KOPT-K1 (cell line): ENCODE measurements around the gene PARL.

ENCODE experiments used
- H3K27ac ChIP-seq: fragments of 200-600 bp; sonication (generic); 2 replicates; pipeline ENCODE4 v1.5.1; 2016; ENCODE audit warnings: antibody characterized with exemption, mild to moderate bottlenecking, low read depth, low read length; ENCODE audit not compliant: poor library complexity, severe bottlenecking
- H3K36me3 ChIP-seq: fragments of 200-600 bp; sonication (generic); 2 replicates; pipeline ENCODE4 v1.5.1; 2017; ENCODE audit warnings: antibody characterized with exemption, mild to moderate bottlenecking, low read length, moderate library complexity; ENCODE audit not compliant: insufficient read depth
- H3K9me3 ChIP-seq: fragments of 200-600 bp; sonication (generic); 2 replicates; pipeline ENCODE4 v1.5.1; 2017; ENCODE audit warnings: antibody characterized with exemption, low read length, mild to moderate bottlenecking; ENCODE audit not compliant: insufficient read depth, poor library complexity, severe bottlenecking

The PARL gene

GRCh38 chr3:183845608-183846288 lies 38.9 kb downstream of the PARL start:
- H3K36me3 ChIP-seq: peaks cover 90% of the 10 kb centered on the region
- no peak overlapping the region for H3K27ac ChIP-seq
- no peaks in the 10 kb centered on the region for H3K9me3 ChIP-seq

DNA sequence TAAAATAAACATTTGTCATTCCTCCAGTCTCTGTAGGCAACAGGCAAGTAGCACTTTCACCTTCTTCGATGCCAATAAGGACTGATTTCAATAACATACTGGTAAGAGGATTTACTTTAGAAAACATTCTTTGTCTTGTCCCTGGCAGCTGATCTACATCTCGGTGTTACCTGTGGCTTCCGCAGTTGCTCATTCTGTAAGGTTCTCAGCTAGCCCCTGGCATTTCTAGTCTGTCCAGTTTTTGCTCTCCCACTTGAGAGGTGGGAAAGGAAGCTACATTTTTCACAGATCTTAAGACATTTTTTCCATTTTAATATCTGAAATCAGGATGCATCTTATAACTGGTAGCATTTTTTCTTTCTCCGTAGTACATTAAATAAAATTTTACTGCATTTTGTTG lies 39.6 kb downstream of the PARL start:
- Histone ChIP-seq H3K36me3 (peaks cover 89% of the 10 kb centered on the region), H3K9me3 (no peaks in the 10 kb centered on the region), H3K27ac (no peak overlapping the region)

DNA sequence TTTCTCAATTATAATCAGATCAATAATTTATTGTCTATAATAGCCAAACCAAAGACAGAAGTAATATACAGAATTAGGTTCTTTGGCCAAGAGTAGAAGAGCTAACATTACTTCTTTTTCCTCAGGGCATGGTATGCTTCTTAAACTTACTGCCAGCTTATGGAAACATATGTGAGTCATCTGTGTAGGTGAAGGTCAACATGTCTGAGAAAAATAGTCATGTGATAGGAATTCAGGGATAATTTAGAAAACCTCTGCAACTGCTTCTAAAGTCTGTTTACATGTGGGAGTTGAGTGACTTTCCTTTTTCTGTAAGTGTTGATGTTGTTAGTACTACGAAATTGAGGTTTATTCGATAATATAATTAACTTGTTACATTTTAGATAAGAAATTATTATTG lies 40.1 kb downstream of the PARL start:
- H3K9me3 ChIP-seq: no peaks in the 10 kb centered on the region
- no peak overlapping the region for H3K27ac ChIP-seq
- peaks cover 90% of the 10 kb centered on the region for H3K36me3 ChIP-seq

GRCh38 chr3:183839751-183840150 lies 44.9 kb downstream of the PARL start:
- Histone ChIP-seq H3K9me3 (no peaks in the 10 kb centered on the region), H3K27ac (no peak overlapping the region), H3K36me3 (peaks cover 86% of the 10 kb centered on the region)

DNA sequence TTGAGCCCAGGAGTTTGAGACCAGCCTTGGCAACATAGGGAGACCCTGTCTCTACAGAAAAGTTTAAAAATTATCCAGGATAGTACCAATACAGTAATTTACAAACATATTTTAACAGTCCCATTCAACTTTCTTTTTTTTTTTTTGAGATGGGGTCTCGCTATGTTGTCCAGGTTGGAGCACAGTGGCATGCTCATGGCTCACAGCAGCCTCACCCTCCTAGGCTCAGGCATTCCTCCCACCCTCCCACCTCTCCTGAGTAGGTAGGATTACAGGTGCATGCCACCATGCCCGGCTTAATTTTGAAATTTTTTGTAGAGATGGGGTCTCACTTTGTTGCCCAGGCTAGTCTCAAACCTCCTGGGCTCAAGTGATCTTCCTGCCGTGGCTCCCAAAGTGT lies 46.8 kb downstream of the PARL start:
- Histone ChIP-seq H3K9me3 (no peaks in the 10 kb centered on the region), H3K36me3 (peaks cover 89% of the 10 kb centered on the region), H3K27ac (no peak overlapping the region)

DNA sequence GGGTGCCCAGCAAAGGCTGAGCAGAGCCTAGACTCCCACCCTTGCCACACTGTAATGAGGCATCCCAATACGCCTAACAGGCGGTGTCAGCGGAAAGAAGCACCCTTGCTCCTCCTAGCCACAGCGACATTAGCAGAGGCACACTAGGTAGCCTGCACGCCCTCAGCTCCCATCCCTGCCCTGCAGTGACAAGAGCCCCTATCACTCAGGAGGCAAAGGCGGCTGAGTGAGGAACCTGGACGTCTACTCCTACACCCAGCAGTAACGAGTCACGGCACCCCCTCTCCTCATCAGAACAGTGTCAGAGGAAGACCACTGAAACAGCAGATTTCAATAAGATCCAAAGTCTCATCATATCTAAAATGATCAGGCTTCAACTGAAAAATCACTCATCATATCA lies 47.3 kb downstream of the PARL start:
- H3K9me3 ChIP-seq: no peaks in the 10 kb centered on the region
- H3K36me3 ChIP-seq: peaks cover 91% of the 10 kb centered on the region
- H3K27ac ChIP-seq: no peak overlapping the region

GRCh38 chr3:183833516-183833915 lies 51.2 kb downstream of the PARL start:
- Histone ChIP-seq H3K36me3 (peaks cover 83% of the 10 kb centered on the region), H3K27ac (no peak overlapping the region), H3K9me3 (no peaks in the 10 kb centered on the region)

DNA sequence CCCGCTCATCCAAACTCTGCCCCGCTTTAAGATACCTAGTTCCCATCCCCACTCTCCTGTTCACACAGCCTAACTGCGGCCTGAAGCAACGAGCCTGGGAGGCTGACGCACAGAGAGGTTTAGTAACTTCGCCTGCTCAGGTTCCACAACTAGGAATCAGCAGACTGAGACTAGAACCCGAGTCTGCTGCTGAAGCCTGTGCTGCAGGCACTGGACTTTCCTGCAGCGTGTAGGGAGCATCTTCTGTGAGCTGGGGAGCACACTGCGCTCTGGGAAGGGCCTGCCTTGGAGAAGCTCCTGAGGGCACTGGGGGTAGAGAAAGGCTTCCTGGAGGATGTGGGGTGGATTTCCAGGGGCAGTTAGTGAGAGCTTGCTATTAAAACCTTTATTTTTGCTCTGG lies 54.5 kb downstream of the PARL start:
- Histone ChIP-seq H3K27ac (no peak overlapping the region), H3K9me3 (no peaks in the 10 kb centered on the region), H3K36me3 (peaks cover 77% of the 10 kb centered on the region)

- peaks cover 70% of the 10 kb centered on the region for H3K36me3 ChIP-seq
- H3K27ac ChIP-seq: no peak overlapping the region
- H3K9me3 ChIP-seq: no peaks in the 10 kb centered on the region
Measured at GRCh38 chr3:183829466-183829865, 55.2 kb downstream of the PARL start.

DNA sequence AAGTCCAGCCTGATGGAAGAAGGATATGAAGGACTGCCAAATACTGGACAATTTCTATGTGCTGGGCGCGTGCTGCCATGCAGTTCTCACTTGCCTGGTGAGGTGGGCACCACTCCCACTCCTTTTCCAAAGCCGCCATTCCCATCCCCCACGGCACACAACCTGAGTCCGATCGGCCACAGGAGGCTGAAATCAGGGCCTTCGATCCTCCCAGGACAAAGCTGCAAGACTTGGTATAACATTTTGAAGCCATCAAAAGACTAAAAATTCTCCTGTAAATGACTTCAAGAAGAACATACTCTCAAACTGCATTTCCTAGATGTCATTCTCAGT lies 56.2 kb downstream of the PARL start:
- no peak overlapping the region for H3K27ac ChIP-seq
- H3K9me3 ChIP-seq: no peaks in the 10 kb centered on the region
- peaks cover 60% of the 10 kb centered on the region for H3K36me3 ChIP-seq

DNA sequence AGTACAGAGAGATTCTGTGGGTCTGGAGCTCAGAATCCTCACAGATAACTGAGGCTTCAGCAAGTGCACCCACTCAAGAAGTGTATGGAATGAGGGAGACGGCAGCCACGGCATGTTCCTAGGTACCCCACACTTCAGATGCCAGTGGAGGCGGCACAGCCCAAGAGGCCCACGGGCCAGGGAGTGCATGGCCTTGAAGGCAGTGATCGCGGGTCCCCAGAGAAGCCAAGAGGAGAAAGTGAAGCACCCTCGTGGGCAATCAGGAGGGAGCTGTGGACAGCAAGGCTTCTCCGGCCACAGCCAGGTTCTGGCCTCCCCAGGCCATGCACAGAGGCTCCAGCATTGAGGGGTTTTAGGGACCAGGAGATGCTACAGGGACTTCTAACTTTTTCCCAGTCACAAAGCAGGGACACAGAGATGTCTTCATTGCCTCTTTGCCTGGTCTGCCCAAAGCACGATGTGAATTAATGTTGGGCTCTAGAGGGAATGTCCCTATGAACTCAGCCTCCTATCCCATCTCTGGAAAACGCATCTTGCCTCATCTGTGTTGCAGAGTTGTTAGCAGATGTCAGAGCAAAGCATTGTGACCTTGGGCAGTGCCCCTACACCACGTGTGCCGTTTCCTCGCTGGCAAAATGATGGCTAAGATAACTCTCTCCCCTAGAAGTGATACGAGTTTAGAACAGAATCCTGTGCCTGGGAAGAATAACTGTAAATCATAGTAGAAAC lies 56.7 kb downstream of the PARL start:
- H3K36me3 ChIP-seq: peaks cover 55% of the 10 kb centered on the region
- H3K27ac ChIP-seq: no peak overlapping the region
- no peaks in the 10 kb centered on the region for H3K9me3 ChIP-seq

DNA sequence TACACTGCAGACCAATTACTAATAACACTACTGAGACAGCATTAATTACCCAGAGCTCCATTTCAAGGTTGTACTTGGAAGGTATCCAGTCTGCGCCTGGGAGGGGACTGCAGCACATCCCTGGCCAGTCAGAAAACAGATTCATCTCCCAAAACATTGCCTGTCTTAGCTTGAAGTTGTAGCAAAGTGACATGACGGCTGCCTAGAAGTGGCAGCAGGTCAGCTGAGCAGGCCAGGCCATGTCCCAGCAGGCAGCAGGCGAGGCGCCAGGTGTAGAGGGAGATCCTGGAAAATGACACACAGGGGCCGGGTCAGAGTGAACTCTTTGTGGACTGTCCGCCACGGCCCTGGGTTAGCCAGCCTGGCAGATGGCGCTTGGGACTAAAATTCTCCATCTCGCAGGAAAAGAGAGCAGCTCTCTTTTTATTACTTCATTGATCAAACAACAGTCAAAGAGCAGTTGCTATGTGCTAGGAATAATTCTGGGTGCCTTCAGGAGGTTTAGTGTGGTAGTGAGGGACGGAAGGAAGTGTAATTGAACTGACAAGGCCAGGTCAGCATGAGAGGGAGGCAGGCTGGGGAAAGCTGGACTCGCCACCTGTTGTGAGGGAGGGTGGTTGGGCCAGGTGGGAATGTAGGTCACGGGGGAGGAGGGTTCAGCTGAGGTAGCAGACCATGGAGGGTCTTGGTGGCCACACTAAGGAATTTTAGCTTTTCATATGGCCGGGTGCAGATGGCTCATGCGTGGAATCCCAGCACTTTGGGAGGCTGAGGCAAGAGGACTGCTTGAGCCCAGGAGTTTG lies 58.0 kb downstream of the PARL start:
- Histone ChIP-seq H3K27ac (no peak overlapping the region), H3K36me3 (peaks cover 44% of the 10 kb centered on the region), H3K9me3 (no peaks in the 10 kb centered on the region)

- H3K9me3 ChIP-seq: no peaks in the 10 kb centered on the region
- peaks cover 39% of the 10 kb centered on the region; the same call in 1 of the 2 replicates for H3K36me3 ChIP-seq
- H3K27ac ChIP-seq: no peak within 1 kb of the TSS
Measured at GRCh38 chr3:183825456-183826161, 59.1 kb downstream of the PARL start, which contains the start of gene MAP6D1. Gene MAP6D1 (minus strand): TSS chr3:183825577. CDS start chr3:183825547, 30 bp downstream.

GRCh38 chr3:183824761-183825455 lies 59.8 kb downstream of the PARL start:
- H3K36me3 ChIP-seq: peaks cover 32% of the 10 kb centered on the region; the same call in 1 of the 2 replicates
- no peak overlapping the region for H3K27ac ChIP-seq

More at GRCh38 chr3:183824761-183825455, 59.8 kb downstream of the PARL start:
- no peaks in the 10 kb centered on the region for H3K9me3 ChIP-seq
